GM19240 (cell line): Measurements from ENCODE around the gene RHBDD3.

Experiments
- DNase-seq: peaks from one replicate; pipeline ENCODE4 v3.0.0; 2011; ENCODE audit warnings: low spot score; ENCODE audit not compliant: insufficient read length

Gene RHBDD3

DNA sequence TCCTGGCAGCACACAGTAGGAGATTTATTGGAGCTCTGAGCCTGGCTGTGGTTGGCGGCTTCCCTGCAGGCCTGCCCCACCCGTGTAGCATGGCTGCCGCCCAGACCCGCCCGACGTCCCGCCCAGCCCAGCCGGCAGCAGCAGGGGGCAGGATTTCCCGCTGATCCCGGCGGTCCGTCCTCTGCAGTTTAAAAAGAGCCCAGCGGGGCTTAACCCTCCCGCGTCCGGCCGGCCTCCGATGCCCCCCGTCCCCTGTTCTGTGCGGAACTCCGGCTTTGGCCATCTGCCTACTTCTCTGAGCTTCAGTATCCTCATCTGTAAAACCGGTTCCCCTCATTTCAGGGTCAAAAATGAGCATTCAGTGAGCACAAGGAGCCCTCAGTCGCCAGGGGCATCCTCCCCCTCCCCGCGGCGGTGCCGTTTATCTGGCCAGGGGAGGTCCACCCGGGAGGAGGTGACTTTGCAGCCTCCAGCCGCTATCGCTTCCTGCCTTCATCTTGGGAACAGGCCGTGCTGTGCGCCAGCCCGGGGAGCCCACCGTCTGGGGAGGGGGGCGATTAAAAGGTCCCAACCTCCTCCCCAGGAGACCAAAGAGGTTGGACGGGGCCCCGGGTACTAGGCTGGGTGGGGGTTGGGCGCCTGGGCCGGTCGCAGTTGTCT lies 38.5 kb upstream of the RHBDD3 start, which contains the start of gene GAS2L1:
GAS2L1 (plus strand) TSS at position 476 of the 660 bp plus-strand sequence. CDS start 1,456 bp downstream, outside the sequence.
- DNase-seq = no peak

DNA sequence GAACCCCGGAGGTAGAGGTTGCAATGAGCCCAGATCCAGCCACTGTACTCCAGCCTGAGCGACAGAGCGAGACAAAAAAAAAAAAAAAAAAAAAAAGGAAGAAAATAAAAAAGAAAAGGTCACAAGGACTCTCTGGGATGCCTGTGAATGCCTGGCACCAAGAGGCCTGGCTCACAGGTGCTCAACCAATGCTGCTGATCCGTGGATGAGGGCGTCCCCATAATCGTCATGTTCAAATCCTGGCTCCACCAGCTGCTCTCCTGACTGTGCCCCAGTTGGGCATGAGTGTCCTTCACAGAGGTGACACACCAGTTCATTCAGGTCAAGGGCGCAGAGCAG lies 38.0 kb upstream of the RHBDD3 start:
- DNase-seq = no peak

DNA sequence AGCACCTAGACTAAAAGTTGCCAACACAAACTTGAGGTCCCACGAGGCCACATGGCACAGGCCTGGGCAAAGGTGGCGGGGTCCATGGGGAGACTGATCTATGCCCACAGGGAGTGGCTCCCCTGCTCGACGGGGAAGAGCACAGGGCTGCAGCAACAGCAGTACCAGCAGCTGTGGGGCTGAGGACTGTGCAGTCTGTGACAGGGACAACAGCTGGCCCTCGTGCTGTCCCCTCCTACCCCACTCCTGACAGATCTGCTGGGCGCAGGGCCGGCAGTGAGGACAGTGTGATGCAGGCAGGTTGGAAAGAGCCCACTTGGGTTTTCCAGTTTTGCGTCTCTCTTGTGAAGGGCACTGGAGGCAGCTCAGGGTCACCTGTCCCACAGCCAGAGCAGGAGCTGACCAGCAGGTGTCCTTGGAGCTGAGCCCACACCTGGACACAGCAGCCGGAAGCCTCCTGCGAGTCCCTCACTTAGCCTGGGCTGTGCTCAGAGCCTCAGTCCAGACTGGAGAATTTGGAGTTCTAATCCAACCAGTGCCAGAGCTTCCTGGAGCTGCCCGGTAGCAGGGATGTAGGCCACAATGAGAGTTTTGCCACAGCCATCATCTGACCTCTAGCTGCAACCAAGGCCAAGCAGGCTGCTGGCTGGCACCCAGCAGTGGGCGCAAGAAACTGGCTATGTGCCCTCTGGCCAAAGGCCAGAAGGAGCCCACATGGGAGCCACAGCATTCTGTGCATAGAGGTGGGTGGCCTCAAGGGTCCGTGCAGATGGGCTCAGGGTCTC lies 35.1 kb upstream of the RHBDD3 start:
- no peak for DNase-seq

DNA sequence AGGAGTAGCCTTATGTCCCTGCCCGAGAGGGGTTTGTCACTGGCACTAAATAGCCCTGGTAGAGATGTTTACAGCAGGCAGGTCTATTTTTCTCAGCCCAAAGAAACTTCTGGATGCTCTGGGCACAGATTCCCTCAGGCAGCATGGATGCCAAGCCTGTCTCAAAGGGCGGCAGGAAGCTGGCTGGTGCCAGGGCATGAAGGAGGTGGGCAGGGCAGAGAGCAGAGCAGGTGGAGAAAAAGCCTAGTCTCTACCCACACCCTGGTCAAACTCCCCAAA lies 34.6 kb upstream of the RHBDD3 start:
- no peak for DNase-seq

DNA sequence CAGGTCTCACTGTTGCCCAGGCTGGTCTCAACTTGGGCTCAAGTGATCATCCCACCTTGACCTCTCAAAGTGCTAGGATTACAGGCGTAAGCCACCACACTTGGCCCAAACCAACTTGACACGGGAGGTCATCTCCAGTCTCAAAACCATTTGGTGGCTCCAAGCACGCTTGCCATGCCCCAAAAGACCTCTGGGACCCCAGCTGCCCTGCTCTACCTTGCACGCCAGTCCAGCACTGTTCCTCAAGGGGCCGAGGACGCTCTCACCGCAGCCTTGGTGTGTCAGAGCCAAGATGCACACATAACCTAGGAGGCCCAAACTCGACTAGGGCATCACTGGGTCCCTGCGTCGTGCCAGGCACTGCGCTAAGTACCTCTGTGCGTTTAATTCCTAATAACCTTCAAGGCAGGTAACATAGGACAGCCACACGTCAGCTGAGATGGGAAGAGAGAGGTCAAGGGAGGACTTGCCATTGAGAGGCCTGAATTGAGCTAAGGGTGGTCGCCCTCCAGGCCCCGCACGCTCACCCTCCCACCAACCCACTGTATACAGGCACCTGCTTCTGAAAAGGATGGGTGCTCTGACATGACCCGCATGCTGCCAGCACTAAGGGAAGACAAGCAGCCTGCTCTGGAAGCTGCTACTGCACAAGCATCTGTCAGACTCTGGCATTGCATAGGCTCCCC lies 34.1 kb upstream of the RHBDD3 start:
- no peak for DNase-seq

DNA sequence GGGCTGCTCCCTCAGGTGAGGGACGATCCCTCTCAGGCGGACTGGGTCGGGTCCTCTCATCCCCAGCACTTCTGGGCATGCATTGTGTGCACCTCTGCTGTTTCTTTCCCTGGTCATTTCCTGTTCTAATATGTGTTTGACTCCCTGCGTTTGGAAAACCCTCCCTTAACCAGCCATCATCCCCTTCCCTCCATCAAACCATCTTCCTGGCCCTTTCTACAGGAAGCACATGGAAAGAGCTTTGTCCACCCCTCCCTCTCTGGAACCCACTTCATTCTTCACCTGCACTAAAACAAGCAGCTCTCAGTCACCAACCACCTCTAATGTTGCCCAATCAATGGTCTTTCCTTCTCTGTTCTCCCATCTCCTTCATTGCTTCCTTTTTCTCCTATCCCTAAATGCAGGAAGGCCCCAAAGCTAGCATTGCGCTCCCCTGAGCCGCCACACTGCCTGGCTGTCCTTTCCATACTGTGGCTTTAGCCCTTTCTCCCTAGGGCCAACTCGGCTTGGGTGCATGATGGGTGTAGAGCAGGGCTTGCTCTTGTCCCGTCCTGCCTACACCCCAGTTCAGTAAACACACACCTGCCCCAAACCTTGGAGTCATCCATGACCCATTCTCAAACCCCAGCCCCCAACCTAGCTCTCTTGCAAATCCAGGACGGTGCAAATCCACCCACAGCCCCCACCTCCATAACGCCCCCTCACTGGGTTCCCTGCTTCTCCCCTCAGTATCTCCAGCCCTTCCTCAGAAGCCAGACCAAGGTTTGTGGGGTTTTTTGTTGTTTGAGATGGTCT lies 33.2 kb upstream of the RHBDD3 start:
- DNase-seq = no peak

DNA sequence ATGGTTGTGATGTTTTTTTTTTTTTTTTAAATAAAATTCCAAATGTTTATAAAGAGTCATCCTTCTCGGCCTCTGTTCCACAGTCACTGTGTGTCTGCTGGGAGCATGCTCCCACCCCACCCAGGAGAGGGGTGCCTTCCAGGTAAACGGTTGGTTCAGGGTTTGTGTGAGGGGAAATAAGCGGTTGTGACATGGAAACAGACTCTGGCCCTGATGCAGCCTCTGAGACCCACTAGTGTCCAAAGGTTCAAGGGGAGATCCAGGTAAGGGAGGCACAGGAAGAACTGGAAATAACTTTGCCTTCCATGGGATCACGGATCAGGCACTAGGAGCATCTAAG lies 32.7 kb upstream of the RHBDD3 start:
- DNase-seq = no peak

DNA sequence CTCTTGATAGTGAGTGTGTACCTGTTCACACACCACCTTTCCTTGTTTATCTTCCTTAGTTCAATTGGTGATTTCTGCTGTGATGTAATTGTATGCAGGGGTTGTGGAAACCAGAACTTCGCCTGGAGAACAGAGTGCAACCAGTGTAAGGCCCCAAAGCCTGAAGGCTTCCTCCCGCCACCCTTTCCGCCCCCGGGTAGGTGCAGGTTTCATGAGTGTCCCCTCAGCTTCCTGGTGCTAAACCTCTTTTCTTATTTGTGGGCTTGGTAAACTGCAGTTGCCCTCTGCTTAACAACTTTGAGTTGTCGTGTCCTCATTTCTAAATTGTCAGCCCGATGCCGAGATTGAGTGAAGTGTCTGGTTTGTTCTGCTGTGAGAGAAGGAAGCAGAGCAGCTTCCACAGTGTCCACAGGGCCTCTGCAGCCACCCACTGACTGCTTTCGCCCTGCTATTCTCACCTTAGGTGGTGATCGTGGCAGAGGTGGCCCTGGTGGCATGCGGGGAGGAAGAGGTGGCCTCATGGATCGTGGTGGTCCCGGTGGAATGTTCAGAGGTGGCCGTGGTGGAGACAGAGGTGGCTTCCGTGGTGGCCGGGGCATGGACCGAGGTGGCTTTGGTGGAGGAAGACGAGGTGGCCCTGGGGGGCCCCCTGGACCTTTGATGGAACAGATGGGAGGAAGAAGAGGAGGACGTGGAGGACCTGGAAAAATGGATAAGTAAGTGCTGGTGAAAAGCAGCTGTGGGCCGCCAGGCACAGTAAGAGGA lies 31.5 kb upstream of the RHBDD3 start:
- no peak for DNase-seq

DNA sequence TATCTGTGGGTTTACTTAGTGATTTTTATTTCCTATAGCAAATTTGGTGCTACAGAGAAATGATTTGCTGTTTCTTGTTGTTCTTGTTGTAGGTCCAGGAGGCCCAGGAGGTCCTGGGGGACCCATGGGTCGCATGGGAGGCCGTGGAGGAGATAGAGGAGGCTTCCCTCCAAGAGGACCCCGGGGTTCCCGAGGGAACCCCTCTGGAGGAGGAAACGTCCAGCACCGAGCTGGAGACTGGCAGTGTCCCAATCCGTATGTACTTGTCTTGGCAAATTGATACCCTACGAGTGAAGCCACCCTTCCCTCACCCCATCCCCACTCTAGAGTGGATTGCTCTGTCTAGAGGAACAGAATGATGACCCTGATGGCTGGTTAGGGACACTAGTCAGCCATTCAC lies 30.9 kb upstream of the RHBDD3 start:
- no peak for DNase-seq

DNA sequence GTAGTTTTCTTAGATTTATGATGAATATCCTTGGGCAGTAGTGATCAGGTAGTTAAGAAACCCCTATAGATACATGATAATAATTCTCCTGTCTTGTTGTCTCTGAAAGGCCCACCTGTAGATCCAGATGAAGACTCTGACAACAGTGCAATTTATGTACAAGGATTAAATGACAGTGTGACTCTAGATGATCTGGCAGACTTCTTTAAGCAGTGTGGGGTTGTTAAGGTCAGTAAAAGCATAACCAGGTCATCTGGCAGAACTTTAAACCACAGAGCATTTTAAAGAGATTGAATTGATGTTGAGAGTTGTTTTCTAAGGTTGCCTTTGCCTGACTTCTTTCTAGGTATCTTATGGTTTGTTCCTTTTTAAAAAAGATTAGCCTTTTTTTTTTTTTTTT lies 24.6 kb upstream of the RHBDD3 start:
- DNase-seq = no peak

DNA sequence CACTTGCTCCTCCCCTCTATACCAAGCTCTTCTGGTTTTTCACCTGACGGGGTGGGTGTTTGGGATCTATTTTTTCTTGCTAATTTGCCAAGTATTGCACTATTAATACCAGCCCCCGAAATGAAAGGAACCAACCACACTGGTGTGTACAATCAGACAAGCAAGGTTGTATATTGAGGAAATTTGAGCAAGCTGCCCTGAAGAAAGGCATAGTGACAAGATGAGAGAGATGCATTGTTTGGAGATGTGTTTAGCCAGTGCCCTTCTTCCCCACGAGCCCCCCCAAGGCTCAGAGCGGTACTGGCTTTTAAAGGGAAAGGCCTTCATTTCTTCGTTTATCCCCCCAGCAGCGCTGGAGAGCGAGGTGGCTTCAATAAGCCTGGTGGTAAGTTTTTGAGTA lies 23.4 kb upstream of the RHBDD3 start:
- DNase-seq = no peak

DNA sequence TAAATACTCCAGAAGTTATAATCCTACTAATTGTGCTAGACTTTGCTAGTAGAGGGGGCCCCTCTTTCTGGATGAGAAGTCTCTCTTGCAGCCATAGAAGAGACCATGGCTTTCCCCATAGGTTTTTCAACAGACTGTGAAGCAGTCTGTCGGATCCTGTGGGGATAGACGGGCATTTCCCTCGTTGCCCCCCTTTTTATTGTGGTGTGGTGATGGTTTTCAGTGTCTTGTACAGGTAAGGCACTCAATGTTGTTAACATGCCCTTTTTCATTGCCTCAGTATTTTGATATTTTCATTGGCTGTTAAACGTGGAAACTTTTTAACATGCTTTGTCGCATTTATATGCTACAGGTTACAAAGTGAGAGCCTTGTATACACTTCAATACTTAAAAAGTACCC lies 22.3 kb upstream of the RHBDD3 start:
- DNase-seq = no peak

DNA sequence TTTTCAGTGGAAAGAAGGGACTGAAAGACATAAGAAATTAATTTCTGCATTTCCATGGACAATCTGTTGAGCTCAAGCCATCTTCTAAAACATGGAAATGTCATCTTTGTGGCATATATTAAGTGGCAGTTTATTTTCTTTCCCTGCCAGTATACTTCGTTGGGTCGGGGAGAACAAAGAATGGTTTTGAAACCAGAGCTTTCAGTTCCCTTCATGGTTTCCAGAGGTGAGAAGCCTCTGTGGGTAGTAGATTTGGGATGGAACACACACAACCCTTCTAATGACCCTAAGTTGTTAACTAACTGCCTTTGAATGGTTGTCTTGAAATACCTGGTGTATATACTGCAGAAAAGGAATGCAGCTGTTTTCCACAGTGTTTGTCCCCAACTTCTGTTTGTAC lies 21.1 kb upstream of the RHBDD3 start:
- DNase-seq = no peak

DNA sequence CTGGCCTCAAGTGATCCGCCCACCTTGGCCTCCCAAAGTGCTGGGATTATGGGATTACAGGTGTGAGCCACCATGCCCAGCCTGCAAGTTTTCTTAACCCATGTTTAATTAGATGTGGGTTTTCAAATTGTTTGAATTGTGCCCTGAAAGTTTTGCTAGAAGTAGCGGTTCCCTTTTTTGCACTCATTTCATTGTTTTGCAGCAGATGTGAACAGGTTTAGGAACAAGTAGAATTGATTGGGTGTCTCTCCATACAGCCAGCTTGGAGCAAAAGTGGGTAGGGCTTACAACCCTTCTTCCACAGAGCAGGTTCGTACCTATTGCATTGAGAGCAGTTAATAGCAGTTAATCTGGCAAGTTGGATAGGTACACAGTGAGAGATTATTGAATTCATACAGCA lies 16.4 kb upstream of the RHBDD3 start:
- DNase-seq = no peak

DNA sequence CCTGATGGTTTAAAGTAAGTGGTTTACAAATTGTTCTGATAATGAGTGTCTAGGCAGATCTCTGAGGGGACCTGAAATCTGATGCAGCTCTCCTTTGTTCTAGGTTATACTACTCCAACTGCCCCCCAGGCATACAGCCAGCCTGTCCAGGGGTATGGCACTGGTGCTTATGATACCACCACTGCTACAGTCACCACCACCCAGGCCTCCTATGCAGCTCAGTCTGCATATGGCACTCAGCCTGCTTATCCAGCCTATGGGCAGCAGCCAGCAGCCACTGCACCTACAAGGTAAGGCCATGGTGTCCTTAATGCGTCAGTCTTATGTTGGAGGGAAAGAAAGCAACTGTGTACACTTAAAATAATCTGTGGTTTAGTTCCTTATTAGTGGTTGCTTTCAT lies 10.1 kb upstream of the RHBDD3 start:
- DNase-seq = no peak

DNA sequence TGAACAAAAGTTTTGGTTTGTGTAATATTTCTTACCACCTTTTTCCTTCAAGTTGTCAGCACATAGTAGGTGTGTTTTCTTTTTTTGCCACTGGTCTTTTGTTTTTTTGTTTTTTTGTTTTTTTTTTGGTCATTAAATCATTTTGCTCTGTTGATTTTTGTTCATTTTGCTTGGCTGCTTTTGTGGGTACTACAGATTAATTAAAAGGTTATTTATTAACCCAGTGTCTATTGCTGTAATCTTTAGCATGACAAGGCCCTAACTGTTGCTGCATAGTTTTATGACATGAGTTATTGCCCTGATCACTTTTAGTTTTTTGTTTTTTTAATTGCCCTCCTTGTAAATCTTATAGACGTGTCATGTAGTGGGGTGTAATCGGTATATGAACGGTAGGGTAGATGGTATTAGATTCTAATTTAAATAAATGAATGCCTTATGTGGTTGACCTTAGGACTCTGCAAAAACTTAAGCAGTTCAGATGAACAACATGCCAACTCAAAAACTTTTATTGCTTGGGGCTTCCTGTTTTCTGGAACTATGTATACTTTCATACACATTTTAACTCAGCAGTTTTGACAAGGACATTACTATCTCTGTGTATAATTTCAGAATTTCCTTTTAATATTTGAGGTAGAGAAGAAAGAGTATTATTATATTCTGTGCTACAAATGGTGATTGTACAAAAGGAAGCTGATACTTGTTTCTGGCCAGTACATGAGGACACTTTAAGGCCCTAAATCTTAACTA lies 8.2 kb upstream of the RHBDD3 start:
- no peak for DNase-seq

DNA sequence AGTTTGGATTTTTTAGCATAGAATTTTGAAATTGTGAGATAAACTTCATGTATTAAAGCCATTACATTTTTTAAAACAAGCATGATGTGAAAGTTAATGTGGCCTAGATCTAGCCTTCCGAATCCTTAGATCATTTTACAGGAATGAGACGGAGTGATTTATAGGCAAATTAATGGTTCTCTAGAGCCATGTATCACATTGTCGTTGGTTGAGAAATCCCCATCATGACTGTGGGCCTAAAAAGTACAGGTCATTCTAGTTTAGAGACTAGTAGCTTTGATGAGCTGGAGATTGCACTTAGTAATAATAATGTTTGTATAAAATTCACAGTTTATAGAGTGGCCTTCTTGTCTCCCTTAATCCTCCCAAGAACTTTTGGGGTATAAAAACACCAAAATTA lies 7.4 kb upstream of the RHBDD3 start:
- no peak for DNase-seq

DNA sequence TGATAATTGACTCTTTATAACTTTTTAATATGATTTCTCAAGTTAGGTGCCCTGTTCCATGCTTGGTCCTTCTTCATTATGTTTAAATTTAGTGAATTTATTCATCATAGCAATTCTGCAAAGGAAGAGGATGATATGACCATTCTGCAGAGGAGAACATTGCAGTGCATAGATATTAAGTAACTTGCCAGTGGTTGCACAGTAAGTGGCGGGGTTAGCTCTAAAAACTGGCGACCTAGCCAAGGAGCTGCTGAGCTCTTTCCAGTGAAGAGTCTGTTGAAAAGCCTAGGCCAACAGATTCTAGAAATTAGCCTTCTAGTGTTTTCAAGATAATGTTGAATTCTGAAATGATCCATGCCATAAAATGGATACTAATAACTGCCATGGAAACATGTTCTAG lies 4.8 kb upstream of the RHBDD3 start:
- DNase-seq = no peak

DNA sequence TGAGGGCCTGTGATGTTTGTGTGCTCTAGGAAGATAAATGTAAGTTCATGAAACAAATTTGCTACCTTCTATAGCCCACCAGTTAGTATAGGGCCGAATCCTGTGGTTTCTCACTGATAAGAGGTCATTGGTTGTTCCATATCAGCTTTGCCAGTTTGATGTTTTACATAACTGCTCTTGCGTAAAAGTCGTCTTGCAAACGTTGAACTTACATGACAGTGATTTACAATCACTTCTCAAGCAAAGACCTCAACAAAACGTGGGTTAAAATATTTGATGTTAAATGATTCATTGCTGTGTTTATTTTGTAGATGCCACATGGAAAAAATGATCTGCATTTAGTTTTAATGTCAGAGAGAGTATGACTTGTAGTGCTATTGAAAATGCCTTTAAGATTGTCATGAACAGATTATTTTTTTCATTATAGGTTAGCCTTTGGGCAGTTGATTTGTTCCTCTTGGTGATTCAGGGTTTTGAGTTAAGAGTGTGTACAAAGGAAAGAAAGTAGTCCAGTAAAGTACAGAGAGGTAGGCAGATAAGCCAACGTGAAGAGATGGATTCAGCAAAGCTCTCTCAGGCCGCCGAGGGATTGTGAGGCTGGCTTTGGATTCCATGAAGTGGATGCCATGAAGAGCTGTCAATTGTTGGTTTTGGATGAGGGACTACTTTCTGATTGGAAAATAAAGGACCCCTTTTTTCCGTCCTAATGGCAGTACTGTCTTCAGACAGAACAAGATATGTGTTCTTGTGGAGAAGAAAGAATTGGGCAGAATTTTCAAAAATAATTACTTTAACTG lies 2.9 kb upstream of the RHBDD3 start:
- DNase-seq = no peak
